Ectodermal cell (in vitro differentiated cells): ENCODE measurements around the gene DAPK1.

Source experiments
- H3K27ac ChIP-seq: 2 replicates; pipeline ENCODE4 v1.7.0; 2013; ENCODE audit warnings: mild to moderate bottlenecking, low read depth, low read length; ENCODE audit not compliant: insufficient read depth, poor library complexity, severe bottlenecking
- H3K27me3 ChIP-seq: 2 replicates; pipeline ENCODE4 v1.7.0; 2013; ENCODE audit warnings: mild to moderate bottlenecking, low read length; ENCODE audit not compliant: insufficient read depth, control insufficient read depth, poor library complexity, severe bottlenecking
- H3K36me3 ChIP-seq: one replicate; pipeline ENCODE4 v1.7.0; 2013; ENCODE audit warnings: low read length; ENCODE audit not compliant: control insufficient read depth, insufficient read depth
- H3K4me1 ChIP-seq: one replicate; pipeline ENCODE4 v1.7.0; 2013; ENCODE audit warnings: low read length; ENCODE audit not compliant: control insufficient read depth, insufficient read depth
- H3K4me3 ChIP-seq: 2 replicates; pipeline ENCODE4 v1.7.0; 2013; ENCODE audit warnings: low read depth, low read length, control low read depth; ENCODE audit not compliant: insufficient read depth
- H3K9me3 ChIP-seq: 2 replicates; pipeline ENCODE4 v1.7.0; 2013; ENCODE audit warnings: mild to moderate bottlenecking, low read length, moderate library complexity; ENCODE audit not compliant: control insufficient read depth
- WGBS, 2 experiments: methylation state at CpG; one replicate each; pipeline ENCODE4 v1.1.7; 2013; ENCODE audit warnings: missing lambda C conversion rate in 2 of 2; 5-methylcytosine and 5-hydroxymethylcytosine counted together

Gene DAPK1

GRCh38 chr9:87516926-87517290, 19.2 kb downstream of the DAPK1 start:
- H3K4me1 ChIP-seq, result peaks cover 10% of the 10 kb centered on the region
- H3K36me3 ChIP-seq, result no peaks in the 10 kb centered on the region
- H3K27ac ChIP-seq, result no peak overlapping the region
- 70 to 72% methylated on average over 3 of the region's 3 CpGs for WGBS, 2 experiments
- H3K9me3 ChIP-seq, result no peaks in the 10 kb centered on the region
- no peak overlapping the region for H3K4me3 ChIP-seq
- no peaks in the 10 kb centered on the region for H3K27me3 ChIP-seq

- no peak overlapping the region for H3K4me3 ChIP-seq
- H3K4me1 ChIP-seq, result peaks cover 10% of the 10 kb centered on the region
- 90% methylated on average over 6 of the region's 6 CpGs for WGBS, 2 experiments
- no peaks in the 10 kb centered on the region for H3K36me3 ChIP-seq
- H3K27ac ChIP-seq, result no peak overlapping the region
- no peaks in the 10 kb centered on the region for H3K27me3 ChIP-seq
- H3K9me3 ChIP-seq, result no peaks in the 10 kb centered on the region
Observed at GRCh38 chr9:87517732-87518131, 20.1 kb downstream of the DAPK1 start.

GRCh38 chr9:87518702-87519335, 21.2 kb downstream of the DAPK1 start:
- H3K27me3 ChIP-seq, result no peaks in the 10 kb centered on the region
- H3K4me3 ChIP-seq, result no peak overlapping the region
- 92 to 94% methylated on average over 12 of the region's 12 CpGs for WGBS, 2 experiments

GRCh38 chr9:87519461-87519860, 21.8 kb downstream of the DAPK1 start:
- no peak overlapping the region for H3K27ac ChIP-seq
- H3K4me1 ChIP-seq, result peaks cover 10% of the 10 kb centered on the region
- H3K9me3 ChIP-seq, result no peaks in the 10 kb centered on the region
- H3K27me3 ChIP-seq, result no peaks in the 10 kb centered on the region
- H3K4me3 ChIP-seq, result no peak overlapping the region
- WGBS, 2 experiments, result 50% methylated on average over 3 of the region's 3 CpGs
- no peaks in the 10 kb centered on the region for H3K36me3 ChIP-seq

More at GRCh38 chr9:87518702-87519335, 21.2 kb downstream of the DAPK1 start:
- no peaks in the 10 kb centered on the region for H3K9me3 ChIP-seq
- no peak overlapping the region for H3K27ac ChIP-seq
- no peaks in the 10 kb centered on the region for H3K36me3 ChIP-seq
- H3K4me1 ChIP-seq, result peaks cover 10% of the 10 kb centered on the region

- no peak overlapping the region for H3K4me3 ChIP-seq
- H3K27me3 ChIP-seq, result no peaks in the 10 kb centered on the region
- H3K27ac ChIP-seq, result no peak overlapping the region
- 83 to 86% methylated on average over 6 of the region's 6 CpGs for WGBS, 2 experiments
- peaks cover 10% of the 10 kb centered on the region for H3K4me1 ChIP-seq
- no peaks in the 10 kb centered on the region for H3K36me3 ChIP-seq
- H3K9me3 ChIP-seq, result no peaks in the 10 kb centered on the region
Observed at GRCh38 chr9:87520172-87520683, 22.6 kb downstream of the DAPK1 start.

GRCh38 chr9:87521834-87522233, 24.2 kb downstream of the DAPK1 start:
- Histone ChIP-seq H3K4me3 (no peak overlapping the region), H3K36me3 (no peaks in the 10 kb centered on the region), H3K9me3 (no peaks in the 10 kb centered on the region), H3K27ac (no peak overlapping the region), H3K4me1 (peaks cover 7% of the 10 kb centered on the region), H3K27me3 (no peaks in the 10 kb centered on the region)
- WGBS, 2 experiments, result 83 to 88% methylated on average over 7 of the region's 7 CpGs

GRCh38 chr9:87524061-87524460, 26.4 kb downstream of the DAPK1 start:
- H3K4me3 ChIP-seq, result no peak overlapping the region
- H3K27ac ChIP-seq, result no peak overlapping the region
- 94% methylated on average over 5 of the region's 5 CpGs for WGBS, 2 experiments
- H3K4me1 ChIP-seq, result peaks cover 6% of the 10 kb centered on the region
- H3K27me3 ChIP-seq, result no peaks in the 10 kb centered on the region
- no peaks in the 10 kb centered on the region for H3K36me3 ChIP-seq
- H3K9me3 ChIP-seq, result no peaks in the 10 kb centered on the region

- H3K4me3 ChIP-seq, result no peak overlapping the region
- H3K4me1 ChIP-seq, result peaks cover 3% of the 10 kb centered on the region
- H3K27me3 ChIP-seq, result no peaks in the 10 kb centered on the region
- WGBS, 2 experiments, result 53 to 65% methylated on average over 8 of the region's 9 CpGs
- H3K9me3 ChIP-seq, result no peaks in the 10 kb centered on the region
- H3K27ac ChIP-seq, result no peak overlapping the region
- H3K36me3 ChIP-seq, result no peaks in the 10 kb centered on the region
Observed at GRCh38 chr9:87525546-87526303, 28.1 kb downstream of the DAPK1 start.

GRCh38 chr9:87527211-87527916, 29.7 kb downstream of the DAPK1 start:
- H3K4me1 ChIP-seq, result peaks cover 5% of the 10 kb centered on the region
- H3K27ac ChIP-seq, result no peak overlapping the region
- no peak overlapping the region for H3K4me3 ChIP-seq
- H3K9me3 ChIP-seq, result no peaks in the 10 kb centered on the region
- H3K27me3 ChIP-seq, result no peaks in the 10 kb centered on the region
- H3K36me3 ChIP-seq, result no peaks in the 10 kb centered on the region
- 93 to 95% methylated on average over 13 of the region's 13 CpGs for WGBS, 2 experiments

GRCh38 chr9:87528969-87529368, 31.3 kb downstream of the DAPK1 start:
- no peak overlapping the region for H3K27ac ChIP-seq
- H3K4me3 ChIP-seq, result no peak overlapping the region
- peaks cover 5% of the 10 kb centered on the region for H3K4me1 ChIP-seq
- no peaks in the 10 kb centered on the region for H3K27me3 ChIP-seq
- H3K36me3 ChIP-seq, result no peaks in the 10 kb centered on the region
- WGBS, 2 experiments, result 88 to 94% methylated on average over 5 to 6 of the region's 6 CpGs
- H3K9me3 ChIP-seq, result no peaks in the 10 kb centered on the region
